HCT116 (cell line): ENCODE results near the gene DNASE1L3. TPM values are rescaled to one million over a fixed set of nuclear protein-coding genes. Genes with fewer than 3 reads are reported as not detected.

Experiments
- ATAC-seq: fragments of 200-7000 bp; cut with Tn5 transposase; 2 replicates; pipeline ENCODE4 v1.9.1; 2020; ENCODE audit warnings: mild to moderate bottlenecking, moderate library complexity
- BruUV-seq: library from RNA; stranded (reverse); fragments of 400-500 nt; replicated peaks from 2 replicates; lab custom pipeline; 2021; lab: Mats Ljungman, UMichigan
- CTCF ChIA-PET: fragments of 300-600 bp; sonication (Branson Sonifier 250); formaldehyde crosslinking; loops from one replicate; lab custom pipeline; 2021; ENCODE audit warnings: antibody characterized with exemption; lab: Charles Lee
- POLR2A ChIA-PET: fragments of 300-600, 350-600 bp; sonication (Branson Sonifier 250); formaldehyde crosslinking; loops from one replicate; lab custom pipeline; 2021; ENCODE audit warnings: antibody characterized with exemption; lab: Charles Lee
- RAD21 ChIA-PET, 2 experiments: fragments of 300-600 bp; sonication (Branson Sonifier 250); formaldehyde crosslinking; loops; one replicate each; lab custom pipeline; 2023; ENCODE audit warnings: low total read pairs in 2 of 2; ENCODE audit not compliant: uncharacterized antibody in 2 of 2, unreplicated experiment in 2 of 2, low non-redundant PET in 1 of 2; lab: Charles Lee
- DNase-seq: peaks from one replicate; pipeline ENCODE4 v3.0.0-alpha.2; 2010; ENCODE audit warnings: low read depth, low spot score
- H2AFZ ChIP-seq: fragments of 200-600 bp; shearing (Covaris generic), sonication (generic); 2 replicates; pipeline ENCODE4 v1.6.1; 2017; ENCODE audit warnings: low read depth, mixed run types, mixed read lengths, antibody characterized with exemption, low read length; ENCODE audit not compliant: poor library complexity, severe bottlenecking
- H3K27ac ChIP-seq: 2 replicates; pipeline ENCODE4 v1.5.1; 2012; ENCODE audit warnings: low read depth, low read length
- H3K27me3 ChIP-seq: fragments of 200-600 bp; sonication (generic); 2 replicates; pipeline ENCODE4 v1.6.1; 2016; ENCODE audit warnings: mixed run types, low read length, mixed read lengths; ENCODE audit not compliant: insufficient read depth
- H3K36me3 ChIP-seq, 2 experiments: fragments of 200-500 bp in 1 of 2; fragments of 200-600 bp in 1 of 2; sonication (Bioruptor generic) in 1 of 2; sonication (generic) in 1 of 2; 2 replicates each; pipeline versions ENCODE4 v1.5.1 to v1.6.1; 2014 to 2016; ENCODE audit warnings: low read length in 2 of 2, inconsistent platforms in 1 of 2, mixed read lengths in 1 of 2, mixed run types in 1 of 2; ENCODE audit not compliant: insufficient read depth in 2 of 2, control insufficient read depth in 1 of 2
- H3K4me1 ChIP-seq, 2 experiments: fragments of 200-600 bp in 1 of 2; sonication (generic) in 1 of 2; 2 replicates each; pipeline versions ENCODE4 v1.5.1 to v1.6.1; 2012 to 2017; ENCODE audit warnings: low read length in 2 of 2, inconsistent platforms in 1 of 2, mild to moderate bottlenecking in 1 of 2, mixed read lengths in 1 of 2, mixed run types in 1 of 2, moderate library complexity in 1 of 2; ENCODE audit not compliant: insufficient read depth in 2 of 2, control insufficient read depth in 1 of 2
- H3K4me2 ChIP-seq: fragments of 200-600 bp; sonication (generic); 2 replicates; pipeline ENCODE4 v1.6.1; 2017; ENCODE audit warnings: mixed run types, low read length, mixed read lengths
- H3K4me3 ChIP-seq, 2 experiments: fragments of 200-600 bp in 1 of 2; sonication (generic) in 1 of 2; replicated peaks in 1 of 2; 2 replicates each; pipeline ENCODE4 v1.5.1; 2011 to 2016; ENCODE audit warnings: low read length in 2 of 2, control low read depth in 1 of 2, low read depth in 1 of 2, mild to moderate bottlenecking in 1 of 2, mixed read lengths in 1 of 2, mixed run types in 1 of 2
- H3K79me2 ChIP-seq: fragments of 200-600 bp; sonication (generic); 2 replicates; pipeline ENCODE4 v1.6.1; 2017; ENCODE audit warnings: mild to moderate bottlenecking, mixed run types, low read length, moderate library complexity, mixed read lengths; ENCODE audit not compliant: insufficient read depth
- H3K9ac ChIP-seq: fragments of 200-600 bp; sonication (generic); 2 replicates; pipeline ENCODE4 v1.6.1; 2016; ENCODE audit warnings: low read length, mixed read lengths
- H3K9me2 ChIP-seq: fragments of 200-600 bp; sonication (generic), shearing (Covaris generic); 2 replicates; pipeline ENCODE4 v1.6.1; 2017; ENCODE audit warnings: mixed run types, mild to moderate bottlenecking, moderate library complexity; ENCODE audit not compliant: insufficient read depth
- H3K9me3 ChIP-seq, 2 experiments: fragments of 200-500 bp in 1 of 2; fragments of 200-600 bp in 1 of 2; sonication (Bioruptor generic) in 1 of 2; sonication (generic) in 1 of 2; 2 replicates each; pipeline ENCODE4 v1.6.1; 2014 to 2017; ENCODE audit warnings: low read length in 2 of 2, mixed read lengths in 2 of 2, inconsistent platforms in 1 of 2, low read depth in 1 of 2, mild to moderate bottlenecking in 1 of 2, mixed run types in 1 of 2, moderate library complexity in 1 of 2; ENCODE audit not compliant: control insufficient read depth in 1 of 2, insufficient read depth in 1 of 2
- H4K20me1 ChIP-seq: fragments of 200-600 bp; sonication (generic), shearing (Covaris generic); 2 replicates; pipeline ENCODE4 v1.6.1; 2017; ENCODE audit warnings: mixed run types, mild to moderate bottlenecking, moderate library complexity; ENCODE audit not compliant: insufficient read depth
- CTCF ChIP-seq, 3 experiments: fragments of 200-600 bp in 1 of 3; sonication (generic) in 1 of 3; IDR thresholded peaks in 2 of 3; conservative IDR thresholded peaks in 1 of 3; 2 replicates each; pipeline ENCODE4 v1.5.1; 2012 to 2017; ENCODE audit warnings: low read depth in 2 of 3, low read length in 2 of 3, antibody characterized with exemption in 1 of 3, borderline replicate concordance in 1 of 3, control low read depth in 1 of 3, mild to moderate bottlenecking in 1 of 3, mixed read lengths in 1 of 3, mixed run types in 1 of 3, moderate library complexity in 1 of 3; ENCODE audit not compliant: insufficient read depth in 1 of 3
- ELF1 ChIP-seq: IDR thresholded peaks from 2 replicates; pipeline ENCODE4 v1.6.1; 2012; ENCODE audit warnings: low read depth, borderline replicate concordance
- YY1 ChIP-seq: IDR thresholded peaks from 2 replicates; pipeline ENCODE4 v1.6.1; 2011; ENCODE audit warnings: low read length, low read depth, moderate library complexity, mild to moderate bottlenecking; ENCODE audit not compliant: insufficient replicate concordance; ENCODE audit errors: extremely low read depth
- ZBTB33 ChIP-seq: IDR thresholded peaks from 2 replicates; pipeline ENCODE4 v1.6.1; 2011; ENCODE audit warnings: mild to moderate bottlenecking, low read length, moderate library complexity; ENCODE audit not compliant: insufficient replicate concordance; ENCODE audit errors: extremely low read depth
- intact Hi-C: fragments of 100-400 bp; cut with micrococcal nuclease; formaldehyde crosslinking; loops from 2 replicates; pipeline ENCODE4 v1.10.0; 2022
- total RNA-seq: library from RNA; stranded (reverse); gene quantifications from one replicate; pipeline ENCODE4 v1.2.1, GENCODE V29; 2021; ENCODE audit not compliant: unreplicated experiment

DNASE1L3 gene
- total RNA-seq, 1 experiment from 2014 or later, result not detected

- POLR2A ChIA-PET, result no interaction called here
- intact Hi-C loops, result no loop called here
- Histone ChIP-seq H3K4me3 (no peak overlapping the region), H3K9ac (no peak overlapping the region), H3K27ac (no peak overlapping the region), H4K20me1 (no peaks in the 10 kb centered on the region), H3K79me2 (no peaks in the 10 kb centered on the region), H3K4me2 (no peak overlapping the region), H3K4me1 (no peaks in the 10 kb centered on the region), H3K9me3 (no peaks in the 10 kb centered on the region), H3K9me2 (no peaks in the 10 kb centered on the region), H2AFZ (no peak overlapping the region), H3K36me3 (no peaks in the 10 kb centered on the region), H3K27me3 (no peaks in the 10 kb centered on the region)
- CTCF ChIA-PET, result no interaction called here
- RAD21 ChIA-PET, result no interaction called here
- ATAC-seq, result no peak
- no peak for TF ChIP-seq YY1
- TF ChIP-seq ELF1, result no peak
- no peak for TF ChIP-seq ZBTB33
- no peak for TF ChIP-seq CTCF (IDR thresholded peaks at IDR 0.05 in 2 of 3, conservative IDR thresholded peaks at IDR 0.05 in 1 of 3; ENCODE audit: borderline replicate concordance in 1 of 3, insufficient read depth in 1 of 3, low read depth in 2 of 3, low read length in 2 of 3)
- BruUV-seq, result no TSS peak
- no peak for DNase-seq
These were observed 12.4 kb downstream of the DNASE1L3 start for GRCh38 chr3:58198362-58198761.
